ENCODE data around the gene CELF6.

Gene CELF6

GRCh38 chr15:72319985-72320671 lies at the start of gene CELF6:
Gene CELF6 (minus strand): TSS chr15:72320157. CDS start chr15:72319874, 283 bp downstream.
- DNase-seq (ENCODE audit: low read depth in 2 of 2) = peak; percentile 41 to 44

- DNase-seq (ENCODE audit: low read depth in 2 of 2) = no peak
These were observed 48.9 kb upstream of the CELF6 start for GRCh38 chr15:72368899-72369298.

- no peak for DNase-seq (ENCODE audit: low read depth in 2 of 2)
These were observed 48.4 kb upstream of the CELF6 start for GRCh38 chr15:72368325-72368724.

GRCh38 chr15:72365844-72366243 lies 45.9 kb upstream of the CELF6 start:
- DNase-seq (ENCODE audit: low read depth in 2 of 2) = no peak

- no peak for DNase-seq (ENCODE audit: low read depth in 2 of 2)
These were observed 41.2 kb upstream of the CELF6 start for GRCh38 chr15:72361176-72361575.

- no peak for DNase-seq (ENCODE audit: low read depth in 2 of 2)
These were observed 38.8 kb upstream of the CELF6 start for GRCh38 chr15:72358650-72359171.

GRCh38 chr15:72358121-72358520 lies 38.2 kb upstream of the CELF6 start:
- DNase-seq (ENCODE audit: low read depth in 2 of 2) = no peak

- no peak for DNase-seq (ENCODE audit: low read depth in 2 of 2)
These were observed 34.5 kb upstream of the CELF6 start for GRCh38 chr15:72354496-72354895.

- DNase-seq (ENCODE audit: low read depth in 2 of 2) = no peak
These were observed 33.3 kb upstream of the CELF6 start for GRCh38 chr15:72353266-72353665.

- no peak for DNase-seq (ENCODE audit: low read depth in 2 of 2)
These were observed 25.8 kb upstream of the CELF6 start for GRCh38 chr15:72345806-72346205.

GRCh38 chr15:72345280-72345679 lies 25.3 kb upstream of the CELF6 start:
- DNase-seq (ENCODE audit: low read depth in 2 of 2) = no peak

- DNase-seq (ENCODE audit: low read depth in 2 of 2) = no peak
These were observed 24.6 kb upstream of the CELF6 start for GRCh38 chr15:72344602-72345001.

- no peak for DNase-seq (ENCODE audit: low read depth in 2 of 2)
These were observed 22.4 kb upstream of the CELF6 start for GRCh38 chr15:72342385-72342784.

- DNase-seq (ENCODE audit: low read depth in 2 of 2) = no peak
These were observed 21.4 kb upstream of the CELF6 start for GRCh38 chr15:72341361-72341760.

GRCh38 chr15:72340366-72340765 lies 20.4 kb upstream of the CELF6 start:
- no peak for DNase-seq (ENCODE audit: low read depth in 2 of 2)

- DNase-seq (ENCODE audit: low read depth in 2 of 2) = no peak
These were observed 19.8 kb upstream of the CELF6 start for GRCh38 chr15:72339777-72340177.

- DNase-seq (ENCODE audit: low read depth in 2 of 2) = no peak
These were observed 18.8 kb upstream of the CELF6 start for GRCh38 chr15:72338617-72339321.

- DNase-seq (ENCODE audit: low read depth in 2 of 2) = no peak
These were observed 18.2 kb upstream of the CELF6 start for GRCh38 chr15:72338148-72338547.

GRCh38 chr15:72334842-72335241 lies 14.9 kb upstream of the CELF6 start:
- no peak for DNase-seq (ENCODE audit: low read depth in 2 of 2)

GRCh38 chr15:72331021-72331420 lies 11.1 kb upstream of the CELF6 start:
- DNase-seq (ENCODE audit: low read depth in 2 of 2) = no peak

GRCh38 chr15:72323752-72324151 lies 3.8 kb upstream of the CELF6 start:
- DNase-seq (ENCODE audit: low read depth in 2 of 2) = no peak

GRCh38 chr15:72319360-72319984 lies 485 bp downstream of the CELF6 start:
- peak in 1 of 2 donors; percentile 16 for DNase-seq (ENCODE audit: low read depth in 2 of 2)

Measured in stimulated activated CD8-positive, alpha-beta memory T cell treated with anti-CD3 and anti-CD28 coated beads, Interleukin-2, amount 100 ng/mL, for 1 hour (primary cell).